SK-N-SH treated with all-trans-retinoic acid at 6 μM for 48 hours (cell line): ENCODE data around the gene TBX1.

Experiments
- ATAC-seq: fragments of 200-7000 bp; cut with Tn5 transposase; 3 replicates; pipeline ENCODE4 v1.9.1; 2020; ENCODE audit warnings: mild to moderate bottlenecking, moderate library complexity
- ARNTL ChIP-seq: fragments of 450-650 bp; formaldehyde crosslinking; IDR thresholded peaks from 2 replicates; pipeline ENCODE4 v1.5.0; 2020; ENCODE audit warnings: low read depth, mild to moderate bottlenecking, moderate library complexity, borderline replicate concordance
- BACH2 ChIP-seq: fragments of 250-450 bp; sonication (Bioruptor Pico); IDR thresholded peaks from 2 replicates; pipeline ENCODE4 v1.9.0; 2021; ENCODE audit warnings: mild to moderate bottlenecking, borderline replicate concordance
- CREB5 ChIP-seq: fragments of 250-450 bp; sonication (Bioruptor Pico); IDR thresholded peaks from 2 replicates; pipeline ENCODE4 v1.5.1; 2020; ENCODE audit warnings: low read depth, mild to moderate bottlenecking, moderate library complexity
- CSDC2 ChIP-seq: fragments of 250-450 bp; sonication (Bioruptor Pico); IDR thresholded peaks from 2 replicates; pipeline ENCODE4 v1.5.0; 2020; ENCODE audit warnings: mild to moderate bottlenecking, moderate library complexity
- CSRNP3 ChIP-seq: fragments of 250-450 bp; sonication (Bioruptor Pico); IDR thresholded peaks from 2 replicates; pipeline ENCODE4 v1.5.1; 2021; ENCODE audit warnings: mild to moderate bottlenecking, moderate library complexity
- ESRRG ChIP-seq: fragments of 250-450 bp; sonication (Bioruptor Pico); IDR thresholded peaks from 2 replicates; pipeline ENCODE4 v1.6.1; 2021; ENCODE audit warnings: mild to moderate bottlenecking
- GLIS3 ChIP-seq: fragments of 250-450 bp; sonication (Bioruptor Pico); IDR thresholded peaks from 2 replicates; pipeline ENCODE4 v1.5.0; 2020; ENCODE audit warnings: mild to moderate bottlenecking, moderate library complexity
- ISL1 ChIP-seq: fragments of 250-450 bp; sonication (Bioruptor Pico); IDR thresholded peaks from 2 replicates; pipeline ENCODE4 v2.1.2; 2022; ENCODE audit warnings: mild to moderate bottlenecking, moderate library complexity
- OSR1 ChIP-seq: fragments of 250-450 bp; sonication (Bioruptor Pico); IDR thresholded peaks from 2 replicates; pipeline ENCODE4 v1.8.0; 2022; ENCODE audit warnings: moderate library complexity, mild to moderate bottlenecking, inconsistent platforms
- PPARA ChIP-seq: fragments of 250-450 bp; sonication (Bioruptor Pico); IDR thresholded peaks from 2 replicates; pipeline ENCODE4 v1.5.0; 2020; ENCODE audit warnings: mild to moderate bottlenecking, borderline replicate concordance
- RARB ChIP-seq: fragments of 250-450 bp; sonication (Bioruptor Pico); IDR thresholded peaks from 2 replicates; pipeline ENCODE4 v1.8.0; 2021; ENCODE audit warnings: mild to moderate bottlenecking, moderate library complexity
- SNAI2 ChIP-seq: fragments of 250-450 bp; sonication (Bioruptor Pico); IDR thresholded peaks from 2 replicates; pipeline ENCODE4 v1.5.0; 2020; ENCODE audit warnings: mild to moderate bottlenecking, moderate library complexity
- TCF4 ChIP-seq: fragments of 250-450 bp; sonication (Bioruptor Pico); IDR thresholded peaks from 2 replicates; pipeline ENCODE4 v1.8.0; 2021; ENCODE audit warnings: mild to moderate bottlenecking, moderate library complexity, borderline replicate concordance
- TOX ChIP-seq: fragments of 250-450 bp; sonication (Bioruptor Pico); IDR thresholded peaks from 2 replicates; pipeline ENCODE4 v1.8.0; 2021; ENCODE audit warnings: mild to moderate bottlenecking, moderate library complexity, borderline replicate concordance
- TSHZ2 ChIP-seq: fragments of 250-450 bp; sonication (Bioruptor Pico); IDR thresholded peaks from 2 replicates; pipeline ENCODE4 v1.5.0; 2020; ENCODE audit warnings: mild to moderate bottlenecking, moderate library complexity
- ZC3H10 ChIP-seq: fragments of 250-450 bp; sonication (Bioruptor Pico); IDR thresholded peaks from 2 replicates; pipeline ENCODE4 v1.5.1; 2021; ENCODE audit warnings: mild to moderate bottlenecking, moderate library complexity
- ZFP3 ChIP-seq: fragments of 250-450 bp; sonication (Bioruptor Pico); IDR thresholded peaks from 2 replicates; pipeline ENCODE4 v1.5.0; 2020; ENCODE audit warnings: mild to moderate bottlenecking, moderate library complexity
- ZFP30 ChIP-seq: fragments of 450-650 bp; formaldehyde crosslinking; IDR thresholded peaks from 2 replicates; pipeline ENCODE4 v1.5.0; 2022; ENCODE audit warnings: mild to moderate bottlenecking, moderate library complexity
- ZNF565 ChIP-seq: fragments of 450-650 bp; formaldehyde crosslinking; conservative IDR thresholded peaks from 2 replicates; pipeline ENCODE4 v1.5.0; 2020; ENCODE audit warnings: low read depth, mild to moderate bottlenecking, moderate library complexity
- ZNF70 ChIP-seq: fragments of 450-650 bp; formaldehyde crosslinking; IDR thresholded peaks from 2 replicates; pipeline ENCODE4 v1.5.0; 2020; ENCODE audit warnings: mild to moderate bottlenecking, moderate library complexity
- ZNF8 ChIP-seq: fragments of 450-650 bp; formaldehyde crosslinking; IDR thresholded peaks from 2 replicates; pipeline ENCODE4 v1.5.0; 2020; ENCODE audit warnings: mild to moderate bottlenecking, moderate library complexity
- TF ChIP-seq, protein P1 (sequence below): fragments of 250-450 bp; sonication (Bioruptor Pico); IDR thresholded peaks from 2 replicates; pipeline ENCODE4 v1.8.0; 2021; ENCODE audit warnings: low read depth, mild to moderate bottlenecking, moderate library complexity, borderline replicate concordance
- TF ChIP-seq, protein P2 (sequence below): fragments of 250-450 bp; sonication (Bioruptor Pico); IDR thresholded peaks from 2 replicates; pipeline ENCODE4 v1.8.0; 2020; ENCODE audit warnings: mild to moderate bottlenecking, moderate library complexity, borderline replicate concordance

Gene TBX1

DNA sequence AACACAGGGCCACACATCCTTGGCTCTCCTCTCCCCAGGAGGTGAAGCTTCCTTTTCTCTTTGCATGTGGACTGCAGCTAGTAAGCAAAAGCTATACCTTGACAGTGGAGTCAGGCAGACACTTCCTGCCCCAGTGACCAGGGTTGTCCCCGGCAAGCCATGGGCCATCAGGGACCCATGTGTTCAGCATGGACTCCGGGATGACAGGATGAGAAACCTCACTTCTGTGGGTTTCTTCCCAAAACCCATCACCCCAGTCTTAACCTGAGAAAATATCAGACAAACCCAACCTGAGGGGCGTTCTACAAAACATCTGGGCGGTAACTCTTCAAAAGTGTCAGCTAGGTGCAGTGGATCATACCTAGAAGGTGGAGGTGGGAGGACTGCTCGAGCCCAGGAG, 53.9 kb downstream of the TBX1 start:
- TF ChIP-seq OSR1 (CRISPR knock-in tag): no peak
- no peak for TF ChIP-seq ZFP30 (CRISPR knock-in tag)
- TF ChIP-seq ARNTL (CRISPR knock-in tag): no peak
- TF ChIP-seq ZC3H10 (CRISPR knock-in tag): no peak
- TF ChIP-seq, protein P1, sequence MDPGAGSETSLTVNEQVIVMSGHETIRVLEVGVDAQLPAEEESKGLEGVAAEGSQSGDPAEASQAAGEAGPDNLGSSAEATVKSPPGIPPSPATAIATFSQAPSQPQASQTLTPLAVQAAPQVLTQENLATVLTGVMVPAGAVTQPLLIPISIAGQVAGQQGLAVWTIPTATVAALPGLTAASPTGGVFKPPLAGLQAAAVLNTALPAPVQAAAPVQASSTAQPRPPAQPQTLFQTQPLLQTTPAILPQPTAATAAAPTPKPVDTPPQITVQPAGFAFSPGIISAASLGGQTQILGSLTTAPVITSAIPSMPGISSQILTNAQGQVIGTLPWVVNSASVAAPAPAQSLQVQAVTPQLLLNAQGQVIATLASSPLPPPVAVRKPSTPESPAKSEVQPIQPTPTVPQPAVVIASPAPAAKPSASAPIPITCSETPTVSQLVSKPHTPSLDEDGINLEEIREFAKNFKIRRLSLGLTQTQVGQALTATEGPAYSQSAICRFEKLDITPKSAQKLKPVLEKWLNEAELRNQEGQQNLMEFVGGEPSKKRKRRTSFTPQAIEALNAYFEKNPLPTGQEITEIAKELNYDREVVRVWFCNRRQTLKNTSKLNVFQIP (CRISPR knock-in tag): no peak
- TF ChIP-seq TOX: no peak
- TF ChIP-seq TCF4 (CRISPR knock-in tag): no peak
- TF ChIP-seq BACH2: no peak
- TF ChIP-seq ESRRG (CRISPR knock-in tag): no peak
- no peak for TF ChIP-seq CSDC2
- TF ChIP-seq ZFP3: no peak
- TF ChIP-seq ZNF565 (CRISPR knock-in tag): no peak
- no peak for TF ChIP-seq SNAI2 (CRISPR knock-in tag)
- TF ChIP-seq CSRNP3 (CRISPR knock-in tag): no peak
- TF ChIP-seq PPARA (CRISPR knock-in tag): no peak
- no peak for TF ChIP-seq CREB5 (CRISPR knock-in tag)
- no peak for TF ChIP-seq ZNF8 (CRISPR knock-in tag)
- no peak for TF ChIP-seq ZNF70 (CRISPR knock-in tag)
- no peak for ATAC-seq

DNA sequence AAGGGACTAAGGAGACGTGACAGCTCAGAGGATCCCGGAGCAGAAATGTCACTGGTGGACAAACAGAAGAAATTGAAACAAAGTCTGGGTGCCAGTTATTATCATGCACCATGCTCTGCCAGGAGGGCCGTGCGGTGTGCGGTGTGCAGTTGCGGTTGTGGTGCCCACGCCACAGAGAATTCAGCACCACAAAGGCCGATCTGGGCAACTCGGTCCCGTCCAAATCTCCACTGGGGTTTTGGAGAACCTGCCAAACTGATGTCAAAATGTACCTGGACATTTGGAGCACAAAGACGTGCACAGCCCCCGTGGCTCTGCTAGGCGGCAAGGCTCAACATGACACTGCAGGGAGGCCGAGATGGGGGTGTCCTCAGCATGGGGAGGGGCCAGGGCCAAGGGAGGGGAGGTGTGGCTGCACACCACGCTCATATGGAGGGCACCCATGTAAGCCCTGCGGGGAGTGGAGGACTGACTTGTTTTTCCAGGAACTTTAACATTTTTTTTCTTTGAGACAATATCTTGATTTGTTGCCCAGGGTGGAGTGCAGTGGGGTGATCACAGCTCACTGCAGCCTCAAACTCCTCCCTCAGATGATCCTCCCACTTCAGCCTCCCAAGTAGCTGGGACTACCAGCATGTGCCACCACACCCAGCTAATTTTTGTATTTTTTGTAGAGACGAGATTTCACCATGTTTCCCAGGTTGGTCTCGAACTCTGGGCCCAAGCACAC, 54.7 kb downstream of the TBX1 start:
- ATAC-seq: no peak
- no peak for TF ChIP-seq CREB5 (CRISPR knock-in tag)
- TF ChIP-seq RARB (CRISPR knock-in tag): no peak
- TF ChIP-seq ESRRG (CRISPR knock-in tag): no peak
- no peak for TF ChIP-seq ZNF8 (CRISPR knock-in tag)
- TF ChIP-seq BACH2: no peak
- TF ChIP-seq OSR1 (CRISPR knock-in tag): no peak
- no peak for TF ChIP-seq TSHZ2
- no peak for TF ChIP-seq TOX
- TF ChIP-seq ZC3H10 (CRISPR knock-in tag): no peak
- TF ChIP-seq SNAI2 (CRISPR knock-in tag): no peak
- TF ChIP-seq ZNF70 (CRISPR knock-in tag): no peak
- no peak for TF ChIP-seq CSDC2
- TF ChIP-seq ISL1 (CRISPR knock-in tag): no peak
- TF ChIP-seq ARNTL (CRISPR knock-in tag): no peak

GRCh38 chr22:19815823-19816290, 55.3 kb downstream of the TBX1 start:
- no peak for ATAC-seq
- TF ChIP-seq ZFP3: no peak
- no peak for TF ChIP-seq ZFP30 (CRISPR knock-in tag)
- no peak for TF ChIP-seq ZNF8 (CRISPR knock-in tag)
- no peak for TF ChIP-seq BACH2
- TF ChIP-seq CSRNP3 (CRISPR knock-in tag): no peak
- TF ChIP-seq, protein P2, sequence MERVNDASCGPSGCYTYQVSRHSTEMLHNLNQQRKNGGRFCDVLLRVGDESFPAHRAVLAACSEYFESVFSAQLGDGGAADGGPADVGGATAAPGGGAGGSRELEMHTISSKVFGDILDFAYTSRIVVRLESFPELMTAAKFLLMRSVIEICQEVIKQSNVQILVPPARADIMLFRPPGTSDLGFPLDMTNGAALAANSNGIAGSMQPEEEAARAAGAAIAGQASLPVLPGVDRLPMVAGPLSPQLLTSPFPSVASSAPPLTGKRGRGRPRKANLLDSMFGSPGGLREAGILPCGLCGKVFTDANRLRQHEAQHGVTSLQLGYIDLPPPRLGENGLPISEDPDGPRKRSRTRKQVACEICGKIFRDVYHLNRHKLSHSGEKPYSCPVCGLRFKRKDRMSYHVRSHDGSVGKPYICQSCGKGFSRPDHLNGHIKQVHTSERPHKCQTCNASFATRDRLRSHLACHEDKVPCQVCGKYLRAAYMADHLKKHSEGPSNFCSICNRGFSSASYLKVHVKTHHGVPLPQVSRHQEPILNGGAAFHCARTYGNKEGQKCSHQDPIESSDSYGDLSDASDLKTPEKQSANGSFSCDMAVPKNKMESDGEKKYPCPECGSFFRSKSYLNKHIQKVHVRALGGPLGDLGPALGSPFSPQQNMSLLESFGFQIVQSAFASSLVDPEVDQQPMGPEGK (CRISPR knock-in tag): no peak
- no peak for TF ChIP-seq PPARA (CRISPR knock-in tag)
- no peak for TF ChIP-seq ZNF70 (CRISPR knock-in tag)
- no peak for TF ChIP-seq OSR1 (CRISPR knock-in tag)
- TF ChIP-seq ISL1 (CRISPR knock-in tag): no peak
- TF ChIP-seq GLIS3 (CRISPR knock-in tag): no peak
- no peak for TF ChIP-seq ARNTL (CRISPR knock-in tag)
- no peak for TF ChIP-seq SNAI2 (CRISPR knock-in tag)
- no peak for TF ChIP-seq ZC3H10 (CRISPR knock-in tag)
- TF ChIP-seq RARB (CRISPR knock-in tag): no peak
